Parathyroid adenoma (tissue), 2 donors: ENCODE data around the gene TUBB2B.

Experiments used
- H2AFZ ChIP-seq: fragments of 300-600 bp; sonication (generic); one replicate; pipeline ENCODE4 v1.7.0; 2017; ENCODE audit warnings: antibody characterized with exemption, mild to moderate bottlenecking
- H3K27ac ChIP-seq: fragments of 300-600 bp; sonication (generic); one replicate; pipeline ENCODE4 v1.7.0; 2017
- H3K27me3 ChIP-seq: fragments of 300-600 bp; sonication (generic); one replicate; pipeline ENCODE4 v1.7.0; 2017; ENCODE audit warnings: low read length; ENCODE audit not compliant: control insufficient read depth, insufficient read depth
- H3K36me3 ChIP-seq: fragments of 300-600 bp; sonication (generic); one replicate; pipeline ENCODE4 v1.7.0; 2017; ENCODE audit warnings: low read length; ENCODE audit not compliant: control insufficient read depth, insufficient read depth
- H3K4me1 ChIP-seq: fragments of 300-600 bp; sonication (generic); one replicate; pipeline ENCODE4 v1.7.0; 2017; ENCODE audit warnings: control low read depth
- H3K4me2 ChIP-seq: fragments of 300-600 bp; sonication (generic); one replicate; pipeline ENCODE4 v1.7.0; 2017; ENCODE audit warnings: low read length
- H3K4me3 ChIP-seq: fragments of 300-600 bp; sonication (generic); one replicate; pipeline ENCODE4 v1.7.0; 2017; ENCODE audit warnings: low read depth, low read length
- H3K79me2 ChIP-seq: fragments of 300-600 bp; sonication (generic); one replicate; pipeline ENCODE4 v1.7.0; 2017; ENCODE audit warnings: control low read depth
- H3K9ac ChIP-seq: fragments of 300-600 bp; sonication (generic); one replicate; pipeline ENCODE4 v1.7.0; 2017; ENCODE audit warnings: mild to moderate bottlenecking
- H3K9me3 ChIP-seq: fragments of 300-600 bp; sonication (generic); one replicate; pipeline ENCODE4 v1.7.0; 2017; ENCODE audit warnings: low read length; ENCODE audit not compliant: control insufficient read depth
- CTCF ChIP-seq: fragments of 300-600 bp; sonication (generic); IDR thresholded peaks from one replicate; pipeline ENCODE4 v1.7.0; 2017; ENCODE audit warnings: antibody characterized with exemption, mild to moderate bottlenecking
- donor health status: primary hyperparathyroidism.

Gene TUBB2B

GRCh38 chr6:3231247-3232016 is 4.0 kb upstream of the TUBB2B start:
- Histone ChIP-seq H2AFZ (peak overlapping the region; percentile 81), H3K27me3 (peaks cover 10% of the 10 kb centered on the region), H3K4me3 (peak overlapping the region; percentile 45), H3K79me2 (no peaks in the 10 kb centered on the region), H3K36me3 (no peaks in the 10 kb centered on the region), H3K9me3 (no peaks in the 10 kb centered on the region), H3K9ac (no peak overlapping the region), H3K27ac (no peak overlapping the region), H3K4me2 (peak overlapping the region; percentile 71), H3K4me1 (peaks cover 8% of the 10 kb centered on the region)
- no peak for TF ChIP-seq CTCF

- Histone ChIP-seq H3K27ac (no peak overlapping the region), H2AFZ (peak overlapping the region; percentile 81), H3K27me3 (peaks cover 10% of the 10 kb centered on the region), H3K9ac (no peak overlapping the region), H3K9me3 (no peaks in the 10 kb centered on the region), H3K4me2 (peak overlapping the region; percentile 71), H3K79me2 (no peaks in the 10 kb centered on the region), H3K36me3 (no peaks in the 10 kb centered on the region), H3K4me1 (peaks cover 8% of the 10 kb centered on the region), H3K4me3 (peak overlapping the region; percentile 45)
- no peak for TF ChIP-seq CTCF
Observed at GRCh38 chr6:3230900-3231246, 3.4 kb upstream of the TUBB2B start.

DNA sequence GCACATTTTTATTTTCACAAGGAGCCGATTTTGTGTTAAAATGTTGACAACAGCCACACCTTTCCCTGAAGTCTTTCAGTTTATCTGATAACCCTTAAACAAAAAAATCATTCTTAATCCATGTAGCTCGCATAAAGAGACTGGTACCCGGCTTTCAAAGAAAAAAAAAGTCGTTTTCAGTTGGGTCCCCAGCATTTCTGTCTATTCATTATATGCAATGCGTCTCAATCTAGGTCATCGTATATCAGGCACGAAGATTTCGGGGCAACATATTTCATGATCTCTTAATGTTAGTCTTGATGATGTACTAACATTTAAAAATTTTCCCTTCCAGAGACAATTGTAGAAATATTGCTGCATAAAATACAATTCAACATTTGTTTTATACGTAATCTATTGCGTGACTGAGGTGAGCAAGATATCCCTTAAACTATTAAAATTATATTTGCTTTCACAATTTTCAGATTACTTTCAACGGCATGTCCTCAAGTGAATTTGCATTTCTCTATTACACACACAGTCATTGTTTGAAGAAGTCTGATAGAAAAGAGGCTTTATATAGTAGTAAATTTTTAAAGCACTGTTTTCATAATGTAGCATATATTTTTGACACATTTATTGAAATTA is 2.9 kb upstream of the TUBB2B start:
- H3K79me2 ChIP-seq, result no peaks in the 10 kb centered on the region
- H3K36me3 ChIP-seq, result no peaks in the 10 kb centered on the region
- no peak overlapping the region for H3K27ac ChIP-seq
- H2AFZ ChIP-seq, result no peak overlapping the region
- no peaks in the 10 kb centered on the region for H3K9me3 ChIP-seq
- peaks cover 8% of the 10 kb centered on the region for H3K4me1 ChIP-seq
- no peak overlapping the region for H3K4me3 ChIP-seq
- H3K27me3 ChIP-seq, result peaks cover 10% of the 10 kb centered on the region
- no peak overlapping the region for H3K4me2 ChIP-seq
- no peak overlapping the region for H3K9ac ChIP-seq
- TF ChIP-seq CTCF, result no peak

GRCh38 chr6:3229566-3230178 is 2.2 kb upstream of the TUBB2B start:
- H3K9ac ChIP-seq, result no peak overlapping the region

More at GRCh38 chr6:3229566-3230178, 2.2 kb upstream of the TUBB2B start:
- no peaks in the 10 kb centered on the region for H3K79me2 ChIP-seq
- no peak overlapping the region for H3K4me3 ChIP-seq
- H3K4me1 ChIP-seq, result peaks cover 8% of the 10 kb centered on the region
- H3K4me2 ChIP-seq, result peak overlapping the region; percentile 12
- H3K36me3 ChIP-seq, result no peaks in the 10 kb centered on the region
- no peaks in the 10 kb centered on the region for H3K9me3 ChIP-seq
- H3K27ac ChIP-seq, result no peak overlapping the region
- peaks cover 10% of the 10 kb centered on the region for H3K27me3 ChIP-seq
- TF ChIP-seq CTCF, result no peak
- H2AFZ ChIP-seq, result no peak overlapping the region
